Osteocyte (in vitro differentiated cells): Measurements from ENCODE around the gene SLC38A8. TPM values are rescaled to one million over a fixed set of nuclear protein-coding genes. Genes with fewer than 3 reads are reported as not detected.

Experiments used
- DNase-seq: peaks from one replicate; pipeline ENCODE4 v3.0.0; 2021; ENCODE audit warnings: mixed read lengths; ENCODE audit not compliant: unreplicated experiment; ENCODE audit errors: extremely low spot score
- H3K27ac Mint-ChIP-seq: one replicate; pipeline ENCODE4 v1.8.0; 2021; ENCODE audit warnings: mild to moderate bottlenecking, mixed read lengths; ENCODE audit not compliant: unreplicated experiment
- H3K27me3 Mint-ChIP-seq: one replicate; pipeline ENCODE4 v1.8.0; 2021; ENCODE audit warnings: mixed read lengths; ENCODE audit not compliant: unreplicated experiment
- H3K36me3 Mint-ChIP-seq: one replicate; pipeline ENCODE4 v1.8.0; 2021; ENCODE audit warnings: mixed read lengths; ENCODE audit not compliant: unreplicated experiment
- H3K4me1 Mint-ChIP-seq: one replicate; pipeline ENCODE4 v1.8.0; 2021; ENCODE audit warnings: mixed read lengths; ENCODE audit not compliant: unreplicated experiment
- H3K4me3 Mint-ChIP-seq: one replicate; pipeline ENCODE4 v1.8.0; 2021; ENCODE audit warnings: mild to moderate bottlenecking, moderate library complexity, mixed read lengths; ENCODE audit not compliant: unreplicated experiment
- H3K9me3 Mint-ChIP-seq: one replicate; pipeline ENCODE4 v1.8.0; 2021; ENCODE audit warnings: mixed read lengths; ENCODE audit not compliant: unreplicated experiment
- CTCF ChIP-seq: fragments of 200-600 bp; sonication (generic); IDR thresholded peaks from 2 replicates; pipeline ENCODE4 v1.5.0; 2021; ENCODE audit warnings: antibody characterized with exemption, mild to moderate bottlenecking, moderate library complexity
- total RNA-seq: library from RNA; stranded (reverse); gene quantifications from 2 replicates; pipeline ENCODE4 v1.2.1, GENCODE V29; 2021

Gene SLC38A8
- total RNA-seq, 1 donor from 2014 or later, result not detected

- no peak for DNase-seq
- Mint-ChIP-seq H3K27me3 (no peaks in the 10 kb centered on the region), H3K4me3 (no peak overlapping the region), H3K4me1 (no peaks in the 10 kb centered on the region), H3K27ac (no peak overlapping the region), H3K9me3 (no peaks in the 10 kb centered on the region), H3K36me3 (peaks cover 32% of the 10 kb centered on the region)
- no peak for TF ChIP-seq CTCF
These were observed 40.4 kb upstream of the SLC38A8 start for GRCh38 chr16:84082835-84083569.

DNA sequence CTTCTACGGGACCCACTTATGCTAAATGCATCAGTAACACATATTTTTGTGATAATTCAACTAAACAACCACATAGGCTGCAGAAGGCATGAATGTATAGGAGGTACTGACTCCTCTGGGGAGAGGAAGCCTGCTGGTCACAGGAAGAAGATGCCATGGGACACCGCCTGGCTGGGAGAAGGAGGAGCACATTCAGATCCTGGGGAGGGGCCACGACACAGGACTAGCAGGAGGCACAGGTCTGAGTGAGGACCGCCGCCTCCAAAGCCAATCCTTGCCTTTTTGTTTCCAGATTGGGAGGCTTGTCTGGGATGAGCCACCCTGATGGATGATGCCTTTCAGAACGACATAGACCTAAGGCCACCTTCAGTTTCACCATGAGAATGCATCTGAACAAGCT, 39.5 kb upstream of the SLC38A8 start:
- Mint-ChIP-seq H3K27me3 (no peaks in the 10 kb centered on the region), H3K4me1 (no peaks in the 10 kb centered on the region)

GRCh38 chr16:84081446-84081989, 38.9 kb upstream of the SLC38A8 start:
- Mint-ChIP-seq H3K27ac (no peak overlapping the region), H3K36me3 (peaks cover 39% of the 10 kb centered on the region), H3K27me3 (no peaks in the 10 kb centered on the region), H3K4me3 (no peak overlapping the region), H3K4me1 (no peaks in the 10 kb centered on the region), H3K9me3 (peaks cover 6% of the 10 kb centered on the region)
- no peak for DNase-seq
- no peak for TF ChIP-seq CTCF

More for the DNA sequence above, 39.5 kb upstream of the SLC38A8 start:
- TF ChIP-seq CTCF, result no peak
- no peak for DNase-seq
- Mint-ChIP-seq H3K4me3 (no peak overlapping the region), H3K36me3 (peaks cover 36% of the 10 kb centered on the region), H3K27ac (no peak overlapping the region), H3K9me3 (peaks cover 6% of the 10 kb centered on the region)

- Mint-ChIP-seq H3K4me3 (no peak overlapping the region), H3K9me3 (peaks cover 6% of the 10 kb centered on the region), H3K36me3 (peaks cover 42% of the 10 kb centered on the region), H3K4me1 (no peaks in the 10 kb centered on the region), H3K27me3 (no peaks in the 10 kb centered on the region), H3K27ac (no peak overlapping the region)
- DNase-seq, result no peak
- no peak for TF ChIP-seq CTCF
These were observed 38.2 kb upstream of the SLC38A8 start for GRCh38 chr16:84080813-84081212.

- H3K27ac Mint-ChIP-seq, result no peak overlapping the region
These were observed 37.8 kb upstream of the SLC38A8 start for GRCh38 chr16:84080378-84080777.

More at GRCh38 chr16:84080378-84080777, 37.8 kb upstream of the SLC38A8 start:
- TF ChIP-seq CTCF, result no peak
- Mint-ChIP-seq H3K9me3 (peaks cover 6% of the 10 kb centered on the region), H3K4me3 (no peak overlapping the region), H3K27me3 (no peaks in the 10 kb centered on the region), H3K4me1 (no peaks in the 10 kb centered on the region), H3K36me3 (peaks cover 45% of the 10 kb centered on the region)
- DNase-seq, result no peak
